HepG2 (cell line): ENCODE measurements around the gene NDUFC1. TPM values are rescaled to one million over a fixed set of nuclear protein-coding genes. Genes with fewer than 3 reads are reported as not detected.

ENCODE experiments used
- CSRNP2 ChIP-seq: sonication (generic); formaldehyde crosslinking; conservative IDR thresholded peaks from 2 replicates; pipeline ENCODE4 v1.8.0; 2022; ENCODE audit warnings: low read depth, missing genetic modification reagents
- DZIP1 ChIP-seq: sonication (generic); formaldehyde crosslinking; IDR thresholded peaks from 2 replicates; pipeline ENCODE4 v1.5.0; 2020; ENCODE audit warnings: mild to moderate bottlenecking, missing genetic modification reagents
- GABPB1 ChIP-seq: IDR thresholded peaks from 2 replicates; pipeline ENCODE4 v1.6.1; 2016; ENCODE audit warnings: mild to moderate bottlenecking, missing genetic modification reagents, moderate library complexity, missing compliant biosample characterization
- HBP1 ChIP-seq: IDR thresholded peaks from 2 replicates; pipeline ENCODE4 v1.6.1; 2016; ENCODE audit warnings: low read depth, control low read depth
- KAT8 ChIP-seq: IDR thresholded peaks from 2 replicates; pipeline ENCODE4 v1.6.1; 2016; ENCODE audit warnings: missing genetic modification reagents, missing compliant biosample characterization
- SIN3A ChIP-seq: IDR thresholded peaks from 2 replicates; pipeline ENCODE4 v1.6.1; 2011; ENCODE audit warnings: low read depth, mild to moderate bottlenecking, control low read depth, low read length, borderline replicate concordance
- STAG1 ChIP-seq: sonication (generic); formaldehyde crosslinking; IDR thresholded peaks from 2 replicates; pipeline ENCODE4 v1.4.0; 2020; ENCODE audit warnings: missing genetic modification reagents
- WIZ ChIP-seq: sonication (generic); formaldehyde crosslinking; IDR thresholded peaks from 2 replicates; pipeline ENCODE4 v1.5.1; 2020; ENCODE audit warnings: mild to moderate bottlenecking, missing genetic modification reagents
- ZBTB2 ChIP-seq: sonication (generic); formaldehyde crosslinking; IDR thresholded peaks from 2 replicates; pipeline ENCODE4 v1.8.0; 2022; ENCODE audit warnings: low read depth, missing genetic modification reagents
- ZMYM3 ChIP-seq: sonication (generic); formaldehyde crosslinking; IDR thresholded peaks from 2 replicates; pipeline ENCODE4 v1.5.1; 2020; ENCODE audit warnings: mild to moderate bottlenecking, missing genetic modification reagents
- ZNF12 ChIP-seq: sonication (generic); formaldehyde crosslinking; IDR thresholded peaks from 2 replicates; pipeline ENCODE4 v1.5.0; 2020; ENCODE audit warnings: missing genetic modification reagents
- ZNF580 ChIP-seq: IDR thresholded peaks from 2 replicates; pipeline ENCODE4 v1.6.1; 2016; ENCODE audit warnings: low read depth, borderline replicate concordance
- ZNF646 ChIP-seq: sonication (generic); formaldehyde crosslinking; IDR thresholded peaks from 2 replicates; pipeline ENCODE4 v1.9.0; 2021; ENCODE audit warnings: mild to moderate bottlenecking, missing genetic modification reagents
- ZNF768 ChIP-seq: sonication (generic); formaldehyde crosslinking; IDR thresholded peaks from 2 replicates; pipeline ENCODE4 v1.4.0; 2020; ENCODE audit warnings: missing genetic modification reagents
- polyA plus RNA-seq, 8 experiments: library from polyadenylated mRNA; depleted of rRNA in 3 of 8; stranded (reverse) in 7 of 8; unstranded in 1 of 8; fragments of >200 nt; fragmentation: Illumina TruSeq in 4 of 8; extraction: Trizol in 4 of 8; gene quantifications; 2 replicates each; pipeline versions ENCODE4 v1.2.1 to v1.2.3, GENCODE V29; 2011 to 2016; ENCODE audit warnings: low read depth in 4 of 8, missing spikeins in 1 of 8, mixed read lengths in 1 of 8; ENCODE audit not compliant: insufficient read depth in 1 of 8
- total RNA-seq, 5 experiments: library from RNA; depleted of rRNA; stranded (reverse); fragments of >200 nt; fragmentation: Illumina TruSeq; extraction: Trizol; gene quantifications; 2 replicates each; pipeline ENCODE4 v1.2.3, GENCODE V29; 2016; ENCODE audit warnings: low read depth in 1 of 5

The NDUFC1 gene
- total and polyA plus RNA-seq, 2 of the 13 experiments (the other 11 are each of a cell fraction or from before 2014, with no cell fraction given), result 43.4 to 96.4 TPM

GRCh38 chr4:139301113-139301820, 1.0 kb downstream of the NDUFC1 start, which contains the start of gene NAA15 (continued):
- TF ChIP-seq CSRNP2, result no peak
- peak; percentile 26; the same call in 1 of the 2 replicates for TF ChIP-seq ZNF12 (CRISPR knock-in tag)
- TF ChIP-seq ZNF646 (CRISPR knock-in tag), result no peak
- TF ChIP-seq HBP1, result peak; percentile 65; the same call in 1 of the 2 replicates
- TF ChIP-seq SIN3A, result peak; percentile 70; the same call in 1 of the 2 replicates
- TF ChIP-seq DZIP1, result peak; percentile 63; the same call in 1 of the 2 replicates
- peak; percentile 94 for TF ChIP-seq KAT8 (CRISPR knock-in tag)
- no peak for TF ChIP-seq STAG1
- peak; percentile 78; the same call in 1 of the 2 replicates for TF ChIP-seq ZNF580 (CRISPR knock-in tag)
- peak; percentile 41 for TF ChIP-seq ZBTB2 (CRISPR knock-in tag)
- peak; percentile 98 for TF ChIP-seq GABPB1 (CRISPR knock-in tag)
- TF ChIP-seq WIZ (CRISPR knock-in tag), result 0 out of 2 replicates have a peak, but pooled peaks have one; percentile 79
- 0 out of 2 replicates have a peak, but pooled peaks have one; percentile 38 for TF ChIP-seq ZNF768 (CRISPR knock-in tag)
- TF ChIP-seq ZMYM3 (CRISPR knock-in tag), result no peak; the same call in 1 of the 2 replicates
